ENCODE data around the gene NAV2. TPM values are rescaled to one million over a fixed set of nuclear protein-coding genes. Genes with fewer than 3 reads are reported as not detected.

NAV2 gene
- total and polyA plus RNA-seq, 2 donors from 2014 or later = 5.9 to 37.7 TPM

- DNase-seq (peak in 1 of 5 donors; percentile 16), FAIRE-seq (no peak)
- peaks cover 0 to 64% (median 38%) of the 10 kb centered on the region in 3 donors for H3K36me3 ChIP-seq (ENCODE audit: control insufficient read depth in 2 of 3, insufficient read depth in 3 of 3, low read length in 3 of 3)
- no peak overlapping the region for H3K27ac ChIP-seq (ENCODE audit: low read depth in 2 of 2, low read length in 2 of 2)
- intact Hi-C loops (cut with DNase I) = no loop called here
- no peak overlapping the region for H3K9ac ChIP-seq (ENCODE audit: low read length in 3 of 3)
- TF ChIP-seq, protein P1, sequence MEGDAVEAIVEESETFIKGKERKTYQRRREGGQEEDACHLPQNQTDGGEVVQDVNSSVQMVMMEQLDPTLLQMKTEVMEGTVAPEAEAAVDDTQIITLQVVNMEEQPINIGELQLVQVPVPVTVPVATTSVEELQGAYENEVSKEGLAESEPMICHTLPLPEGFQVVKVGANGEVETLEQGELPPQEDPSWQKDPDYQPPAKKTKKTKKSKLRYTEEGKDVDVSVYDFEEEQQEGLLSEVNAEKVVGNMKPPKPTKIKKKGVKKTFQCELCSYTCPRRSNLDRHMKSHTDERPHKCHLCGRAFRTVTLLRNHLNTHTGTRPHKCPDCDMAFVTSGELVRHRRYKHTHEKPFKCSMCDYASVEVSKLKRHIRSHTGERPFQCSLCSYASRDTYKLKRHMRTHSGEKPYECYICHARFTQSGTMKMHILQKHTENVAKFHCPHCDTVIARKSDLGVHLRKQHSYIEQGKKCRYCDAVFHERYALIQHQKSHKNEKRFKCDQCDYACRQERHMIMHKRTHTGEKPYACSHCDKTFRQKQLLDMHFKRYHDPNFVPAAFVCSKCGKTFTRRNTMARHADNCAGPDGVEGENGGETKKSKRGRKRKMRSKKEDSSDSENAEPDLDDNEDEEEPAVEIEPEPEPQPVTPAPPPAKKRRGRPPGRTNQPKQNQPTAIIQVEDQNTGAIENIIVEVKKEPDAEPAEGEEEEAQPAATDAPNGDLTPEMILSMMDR (IDR thresholded peaks at IDR 0.05; ENCODE audit: borderline replicate concordance, extremely low read depth, insufficient read depth) = no peak
- no peaks in the 10 kb centered on the region for H3K4me1 ChIP-seq (ENCODE audit: control insufficient read depth in 2 of 3, insufficient read depth in 2 of 3, low read depth in 1 of 3, low read length in 3 of 3)
- no peaks in the 10 kb centered on the region for H3K9me3 ChIP-seq (ENCODE audit: control insufficient read depth in 2 of 3, insufficient read depth in 1 of 3, low read length in 3 of 3)
- H3K27me3 ChIP-seq (ENCODE audit: control insufficient read depth, insufficient read depth, low read length) = no peaks in the 10 kb centered on the region
- H3K4me3 ChIP-seq (ENCODE audit: low read length in 3 of 3) = no peak overlapping the region
Observed at GRCh38 chr11:20099527-20099926, 386.9 kb downstream of the NAV2 start.

GRCh38 chr11:20102397-20102796 is 389.8 kb downstream of the NAV2 start:
- no peak for FAIRE-seq
- intact Hi-C loops (cut with DNase I) = no loop called here
- TF ChIP-seq, protein P1 (IDR thresholded peaks at IDR 0.05; ENCODE audit: borderline replicate concordance, extremely low read depth, insufficient read depth) = no peak
- no peak overlapping the region for H3K4me3 ChIP-seq (ENCODE audit: low read length in 3 of 3)
- H3K27me3 ChIP-seq (ENCODE audit: control insufficient read depth, insufficient read depth, low read length) = no peaks in the 10 kb centered on the region
- DNase-seq = no peak
- H3K27ac ChIP-seq (ENCODE audit: low read depth in 2 of 2, low read length in 2 of 2) = no peak overlapping the region
- H3K9me3 ChIP-seq (ENCODE audit: control insufficient read depth in 2 of 3, insufficient read depth in 1 of 3, low read length in 3 of 3) = no peaks in the 10 kb centered on the region
- H3K36me3 ChIP-seq (ENCODE audit: control insufficient read depth in 2 of 3, insufficient read depth in 3 of 3, low read length in 3 of 3) = peaks cover 3 to 60% (median 34%) of the 10 kb centered on the region in 3 donors
- no peaks in the 10 kb centered on the region for H3K4me1 ChIP-seq (ENCODE audit: control insufficient read depth in 2 of 3, insufficient read depth in 2 of 3, low read depth in 1 of 3, low read length in 3 of 3)
- no peak overlapping the region for H3K9ac ChIP-seq (ENCODE audit: low read length in 3 of 3)

DNA sequence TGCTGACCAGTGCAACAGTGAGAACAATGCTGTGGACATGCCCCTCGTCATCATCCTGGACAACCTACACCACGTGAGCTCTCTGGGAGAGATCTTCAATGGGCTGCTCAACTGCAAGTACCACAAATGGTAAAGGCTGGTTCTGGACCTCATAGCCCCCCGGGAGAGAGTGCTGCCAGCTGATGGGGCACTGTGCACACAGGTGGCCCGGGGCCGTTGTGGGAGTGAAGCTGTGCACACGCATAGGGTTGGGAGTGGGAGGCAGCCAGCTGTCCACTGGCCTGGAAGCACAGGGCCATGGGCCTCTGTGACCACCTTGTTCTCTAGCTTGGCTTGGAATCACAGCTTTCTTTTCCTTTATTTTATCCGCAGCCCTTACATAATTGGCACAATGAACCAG is 390.6 kb downstream of the NAV2 start:
- intact Hi-C loops (cut with DNase I) = no loop called here
- Histone ChIP-seq H3K9me3 (ENCODE audit: control insufficient read depth in 2 of 3, insufficient read depth in 1 of 3, low read length in 3 of 3) (no peaks in the 10 kb centered on the region), H3K4me1 (ENCODE audit: control insufficient read depth in 2 of 3, insufficient read depth in 2 of 3, low read depth in 1 of 3, low read length in 3 of 3) (no peaks in the 10 kb centered on the region), H3K9ac (ENCODE audit: low read length in 3 of 3) (no peak overlapping the region), H3K4me3 (ENCODE audit: low read length in 3 of 3) (no peak overlapping the region), H3K36me3 (ENCODE audit: control insufficient read depth in 2 of 3, insufficient read depth in 3 of 3, low read length in 3 of 3) (peaks cover 3 to 68% (median 34%) of the 10 kb centered on the region in 3 donors), H3K27me3 (ENCODE audit: control insufficient read depth, insufficient read depth, low read length) (no peaks in the 10 kb centered on the region), H3K27ac (ENCODE audit: low read depth in 2 of 2, low read length in 2 of 2) (no peak overlapping the region)
- DNase-seq (no peak), FAIRE-seq (no peak)
- TF ChIP-seq, protein P1 (IDR thresholded peaks at IDR 0.05; ENCODE audit: borderline replicate concordance, extremely low read depth, insufficient read depth) = no peak

DNA sequence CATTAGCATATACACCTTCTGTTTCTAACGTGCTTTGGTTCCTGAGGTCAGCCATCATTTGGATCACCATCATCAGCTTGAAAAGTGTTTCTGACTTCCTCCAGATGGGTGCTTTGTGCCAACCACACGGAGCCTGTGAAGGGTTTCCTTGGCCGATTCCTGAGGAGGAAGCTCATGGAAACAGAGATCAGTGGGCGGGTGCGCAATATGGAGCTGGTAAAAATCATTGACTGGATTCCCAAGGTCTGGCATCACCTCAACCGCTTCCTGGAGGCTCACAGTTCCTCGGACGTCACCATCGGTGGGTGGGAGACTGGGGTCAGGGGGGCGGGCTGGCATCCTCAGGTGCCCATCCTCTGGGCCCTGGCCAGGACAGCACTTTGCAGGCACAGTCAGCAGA is 392.8 kb downstream of the NAV2 start:
- Histone ChIP-seq H3K27ac (ENCODE audit: low read depth in 2 of 2, low read length in 2 of 2) (no peak overlapping the region), H3K4me1 (ENCODE audit: control insufficient read depth in 2 of 3, insufficient read depth in 2 of 3, low read depth in 1 of 3, low read length in 3 of 3) (no peaks in the 10 kb centered on the region), H3K4me3 (ENCODE audit: low read length in 3 of 3) (no peak overlapping the region), H3K9ac (ENCODE audit: low read length in 3 of 3) (no peak overlapping the region), H3K9me3 (ENCODE audit: control insufficient read depth in 2 of 3, insufficient read depth in 1 of 3, low read length in 3 of 3) (no peaks in the 10 kb centered on the region), H3K27me3 (ENCODE audit: control insufficient read depth, insufficient read depth, low read length) (no peaks in the 10 kb centered on the region), H3K36me3 (ENCODE audit: control insufficient read depth in 2 of 3, insufficient read depth in 3 of 3, low read length in 3 of 3) (peaks cover 5 to 59% (median 34%) of the 10 kb centered on the region in 3 donors)
- intact Hi-C loops (cut with DNase I) = no loop called here
- DNase-seq = no peak
- no peak for FAIRE-seq
- TF ChIP-seq, protein P1 (IDR thresholded peaks at IDR 0.05; ENCODE audit: borderline replicate concordance, extremely low read depth, insufficient read depth) = no peak

Data from kidney (tissue), 14 donors.